ENCODE results near the gene NIPA2. TPM values are rescaled to one million over a fixed set of nuclear protein-coding genes. Genes with fewer than 3 reads are reported as not detected.

Gene NIPA2
- total and polyA plus RNA-seq, 4 donors: 11.7 to 31.6 (median 20.9) TPM

DNA sequence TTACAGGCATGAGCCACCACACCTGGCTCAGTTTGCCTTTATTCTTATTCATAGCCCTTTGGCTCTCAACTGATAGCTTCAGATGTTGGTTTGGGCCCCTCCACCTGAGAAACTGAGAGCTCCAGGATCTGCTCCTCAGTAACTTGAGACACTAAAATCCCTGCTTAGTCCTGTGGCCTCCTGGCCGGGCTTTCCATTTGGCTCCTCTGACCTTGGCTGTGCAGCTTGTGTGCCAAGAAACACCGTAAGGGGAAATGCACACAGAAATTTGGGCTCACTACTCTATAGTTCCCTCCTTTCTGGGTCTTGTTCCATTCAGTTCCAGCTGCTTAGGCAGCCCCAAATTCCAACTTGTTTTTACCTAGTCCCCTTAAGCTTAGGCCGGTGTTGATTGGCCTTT lies 24.9 kb downstream of the NIPA2 start (continued):
- TF ChIP-seq CTCF (IDR thresholded peaks at IDR 0.05; ENCODE audit: low read depth, low read length, missing input control) (no peak), FOXA2 (IDR thresholded peaks at IDR 0.05) (no peak), HNF4G (IDR thresholded peaks at IDR 0.05) (no peak)
- TF ChIP-seq, protein P1, sequence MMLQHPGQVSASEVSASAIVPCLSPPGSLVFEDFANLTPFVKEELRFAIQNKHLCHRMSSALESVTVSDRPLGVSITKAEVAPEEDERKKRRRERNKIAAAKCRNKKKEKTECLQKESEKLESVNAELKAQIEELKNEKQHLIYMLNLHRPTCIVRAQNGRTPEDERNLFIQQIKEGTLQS (IDR thresholded peaks at IDR 0.05): no peak

DNA sequence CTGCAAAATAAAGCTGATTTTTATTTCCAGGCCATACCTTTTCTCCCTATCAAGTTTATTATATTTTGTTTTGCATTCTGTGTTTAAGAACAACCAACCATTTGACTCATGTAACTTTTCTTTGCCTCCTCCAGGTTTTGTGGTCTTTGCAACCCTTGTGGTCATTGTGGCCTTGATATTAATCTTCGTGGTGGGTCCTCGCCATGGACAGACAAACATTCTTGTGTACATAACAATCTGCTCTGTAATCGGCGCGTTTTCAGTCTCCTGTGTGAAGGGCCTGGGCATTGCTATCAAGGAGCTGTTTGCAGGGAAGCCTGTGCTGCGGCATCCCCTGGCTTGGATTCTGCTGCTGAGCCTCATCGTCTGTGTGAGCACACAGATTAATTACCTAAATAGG lies 27.6 kb downstream of the NIPA2 start:
- no peak overlapping the region for H3K27ac ChIP-seq (ENCODE audit: low read depth in 1 of 2, low read length in 2 of 2)
- no peaks in the 10 kb centered on the region for H3K27me3 ChIP-seq (ENCODE audit: control insufficient read depth in 4 of 4, insufficient read depth in 4 of 4, low read length in 3 of 4)
- no peak for DNase-seq (ENCODE audit: low spot score)
- H3K9me3 ChIP-seq (ENCODE audit: control insufficient read depth in 4 of 4, low read length in 3 of 4): no peaks in the 10 kb centered on the region
- TF ChIP-seq TAF1 (conservative IDR thresholded peaks at IDR 0.05) (no peak), REST (IDR thresholded peaks at IDR 0.05) (no peak), CTCF (IDR thresholded peaks at IDR 0.05; ENCODE audit: low read depth, low read length, missing input control) (no peak), ZBTB33 (IDR thresholded peaks at IDR 0.05) (no peak)
- no peaks in the 10 kb centered on the region for H3K4me1 ChIP-seq (ENCODE audit: control insufficient read depth in 4 of 4, insufficient read depth in 4 of 4, low read length in 3 of 4)
- H3K36me3 ChIP-seq (ENCODE audit: control insufficient read depth in 4 of 4, insufficient read depth in 3 of 4, low read depth in 1 of 4, low read length in 3 of 4): peaks cover 14 to 63% (median 42%) of the 10 kb centered on the region in 4 donors
- H3K9ac ChIP-seq (ENCODE audit: low read depth in 1 of 2, low read length in 2 of 2): no peak overlapping the region
- no peak overlapping the region for H3K4me3 ChIP-seq (ENCODE audit: low read depth in 1 of 3, low read length in 3 of 3)
- WGBS: 84% methylated on average over 7 of the region's 7 CpGs

- Histone ChIP-seq H3K4me3 (ENCODE audit: low read depth in 1 of 3, low read length in 3 of 3) (no peak overlapping the region), H3K27me3 (ENCODE audit: control insufficient read depth in 4 of 4, insufficient read depth in 4 of 4, low read length in 3 of 4) (no peaks in the 10 kb centered on the region), H3K27ac (ENCODE audit: low read depth in 1 of 2, low read length in 2 of 2) (no peak overlapping the region), H3K4me1 (ENCODE audit: control insufficient read depth in 4 of 4, insufficient read depth in 4 of 4, low read length in 3 of 4) (no peaks in the 10 kb centered on the region), H3K9ac (ENCODE audit: low read depth in 1 of 2, low read length in 2 of 2) (no peak overlapping the region), H3K36me3 (ENCODE audit: control insufficient read depth in 4 of 4, insufficient read depth in 3 of 4, low read depth in 1 of 4, low read length in 3 of 4) (peaks cover 12 to 76% (median 50%) of the 10 kb centered on the region in 4 donors), H3K9me3 (ENCODE audit: control insufficient read depth in 4 of 4, low read length in 3 of 4) (no peaks in the 10 kb centered on the region)
- 97% methylated on average over 6 of the region's 6 CpGs for WGBS
- DNase-seq (ENCODE audit: low spot score): no peak
- TF ChIP-seq FOXA1 (IDR thresholded peaks at IDR 0.05): no peak
These were observed 29.4 kb downstream of the NIPA2 start for GRCh38 chr15:22867886-22868285.
